Measurements from ENCODE around the gene SCRN2.

The SCRN2 gene
- 10.3 to 30.4 reads per million in 2 experiments for total RNA-seq

DNA sequence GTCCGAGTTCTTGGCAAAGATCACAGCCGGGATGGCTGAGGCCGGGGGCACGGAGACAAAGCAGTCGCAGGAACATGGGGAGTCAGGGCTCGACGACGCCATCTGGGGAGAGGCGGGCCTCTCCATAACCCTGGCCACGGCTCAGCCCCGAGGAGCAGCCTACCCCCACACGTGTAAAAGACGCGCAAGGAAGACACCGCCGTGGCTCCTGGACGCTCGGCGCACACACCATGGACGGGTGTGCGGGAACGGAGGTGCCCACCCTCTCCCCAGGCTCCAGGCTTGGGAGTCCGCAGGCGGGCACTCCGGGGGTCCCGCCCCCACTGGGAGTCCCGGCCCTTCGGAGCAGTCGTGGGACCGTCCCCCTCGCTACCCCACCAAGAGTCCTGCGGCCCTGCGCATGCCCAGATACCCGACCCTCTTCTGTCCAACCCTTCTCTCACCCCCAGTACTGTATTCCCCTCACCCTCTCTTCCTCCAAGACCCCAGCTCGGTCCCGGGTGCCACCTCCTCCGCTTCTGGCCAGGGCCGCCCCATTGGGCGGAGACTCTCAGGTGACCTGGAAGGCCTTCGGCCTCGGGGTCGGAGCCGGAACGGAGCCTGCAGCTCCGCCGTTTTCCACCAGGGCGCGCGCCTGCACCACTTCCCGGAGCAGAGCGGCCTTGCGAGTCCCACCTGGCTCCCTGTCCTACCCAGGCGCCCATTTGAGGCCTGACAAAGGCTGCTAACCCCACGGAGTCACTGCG is at the start of gene SCRN2:
TSS of gene SCRN2 (minus strand) at position 532 of the 746 bp plus-strand sequence. CDS start at position 102, 430 bp downstream.
- peak; percentile 66 for DNase-seq (ENCODE audit: low read depth)

GRCh38 chr17:47889734-47890529 is 48.9 kb upstream of the SCRN2 start:
- peak; percentile 86 for DNase-seq (ENCODE audit: low read depth)

DNA sequence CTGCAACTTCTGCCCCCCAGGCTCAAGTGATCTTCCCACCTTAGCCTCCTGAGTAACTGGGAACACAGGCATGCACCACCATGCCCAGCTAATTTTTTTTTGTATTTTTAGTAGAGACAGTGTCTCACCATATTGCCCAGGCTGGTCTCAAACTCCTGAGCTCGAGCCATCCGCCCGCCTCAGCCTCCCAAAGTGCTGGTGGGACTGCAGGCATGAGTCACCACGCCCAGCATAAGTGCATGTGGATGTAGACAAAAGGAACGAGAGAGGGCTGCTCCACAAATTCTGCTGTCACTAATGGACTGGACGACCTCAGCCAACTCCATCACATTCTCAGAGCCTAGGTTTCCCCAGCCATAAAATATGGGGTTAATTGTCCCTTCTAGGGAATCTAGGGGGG is 47.2 kb upstream of the SCRN2 start:
- DNase-seq (ENCODE audit: low read depth) = no peak

- no peak for DNase-seq (ENCODE audit: low read depth)
Measured at GRCh38 chr17:47884905-47885730, 44.0 kb upstream of the SCRN2 start.

DNA sequence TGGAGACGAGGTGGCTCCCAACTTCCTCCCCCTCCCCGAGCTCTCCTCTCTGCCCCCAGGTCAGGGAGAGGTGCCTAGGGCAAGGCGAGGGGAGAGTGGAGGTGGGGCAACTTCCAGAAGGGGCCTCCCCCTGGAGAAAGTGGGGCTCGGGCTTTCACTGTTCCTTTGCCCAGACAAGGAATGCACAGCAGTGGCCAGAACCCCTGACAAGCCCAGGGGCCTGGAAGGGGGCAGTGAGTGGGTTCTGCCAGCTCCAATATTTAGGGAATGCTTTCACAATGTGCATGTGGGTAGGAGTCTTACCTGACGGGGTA is 43.3 kb upstream of the SCRN2 start:
- DNase-seq (ENCODE audit: low read depth) = no peak

DNA sequence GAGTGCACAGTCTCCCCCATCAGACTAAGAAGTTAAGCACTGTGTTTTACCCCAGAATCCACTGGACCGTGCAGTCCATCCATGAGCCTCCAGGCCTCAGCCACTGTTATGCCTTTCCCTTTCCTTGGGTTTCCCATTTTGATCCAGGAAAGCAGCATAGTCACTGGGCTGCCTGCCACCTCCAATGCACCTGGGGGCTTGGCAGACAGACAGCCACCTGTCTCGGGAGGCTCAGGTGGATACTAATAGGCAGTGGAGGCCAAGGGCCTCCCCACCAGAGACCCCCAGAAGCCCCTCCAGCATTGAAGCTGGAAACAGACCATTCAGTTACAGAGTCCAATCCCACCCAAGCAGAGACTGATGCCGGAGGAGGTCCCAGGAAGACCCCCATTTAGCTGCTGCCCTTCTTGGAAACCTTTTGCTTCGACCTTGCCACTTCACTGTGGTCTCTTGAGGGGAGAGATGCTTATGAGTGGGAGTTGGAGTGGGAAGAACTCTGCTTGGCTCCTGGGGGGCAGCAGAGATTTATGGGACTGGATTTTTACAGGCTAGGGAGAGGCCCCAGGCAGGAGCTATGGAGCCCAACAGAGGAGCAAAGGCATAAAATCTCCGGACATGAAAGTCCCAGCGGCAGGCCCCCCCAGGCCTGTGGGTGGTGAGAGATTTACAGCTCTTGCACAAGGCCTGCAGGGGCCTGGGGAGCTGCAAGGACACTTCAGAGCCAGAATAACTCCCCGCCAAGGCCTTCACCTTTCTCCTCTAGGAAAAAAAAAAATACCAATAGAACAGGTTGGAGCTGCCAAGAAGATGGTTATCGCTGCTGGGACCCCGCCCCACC is 42.7 kb upstream of the SCRN2 start:
- no peak for DNase-seq (ENCODE audit: low read depth)

DNA sequence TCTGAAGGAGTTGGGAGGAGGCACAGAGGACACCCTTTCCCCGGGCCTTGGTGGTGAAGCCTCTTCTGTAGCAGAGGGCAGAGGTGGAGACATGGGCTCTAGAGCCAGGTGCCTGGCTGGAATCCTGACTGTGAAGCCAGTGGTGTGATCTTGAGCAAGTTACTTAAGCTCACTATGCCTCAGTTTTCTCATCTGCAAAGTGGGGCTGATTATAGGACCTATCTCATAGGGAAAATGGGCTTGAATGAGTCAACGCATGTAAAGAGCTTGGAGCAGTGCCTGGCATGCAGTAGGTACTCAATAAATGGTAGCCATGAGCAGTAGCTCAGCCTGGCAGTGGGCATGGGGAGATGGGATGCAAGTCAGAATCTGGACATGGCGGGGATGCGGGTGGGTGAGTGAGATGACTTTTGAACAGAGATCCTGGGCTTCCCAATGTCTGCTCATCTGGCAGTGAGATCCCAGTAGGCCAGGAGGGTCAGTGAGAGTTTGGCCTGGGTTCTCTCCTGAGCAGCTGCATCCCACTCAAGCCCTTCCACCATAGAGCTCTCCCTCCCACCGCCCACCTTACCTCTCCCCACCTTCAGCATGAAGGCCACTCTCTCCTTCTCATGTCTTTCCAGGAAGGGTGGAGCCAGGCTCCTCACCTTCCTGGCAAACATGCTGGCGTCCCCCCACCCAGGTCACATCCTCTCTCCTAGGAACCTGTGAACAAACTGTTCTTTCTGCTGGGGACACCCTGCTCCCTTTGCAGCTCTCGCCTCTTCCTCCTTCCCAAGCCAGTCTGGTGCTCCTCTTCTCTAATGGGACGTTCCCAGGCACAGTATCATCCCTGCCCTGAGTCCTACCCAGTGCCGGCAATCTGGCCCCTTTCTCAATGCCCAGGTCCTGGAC is 41.9 kb upstream of the SCRN2 start:
- no peak for DNase-seq (ENCODE audit: low read depth)

DNA sequence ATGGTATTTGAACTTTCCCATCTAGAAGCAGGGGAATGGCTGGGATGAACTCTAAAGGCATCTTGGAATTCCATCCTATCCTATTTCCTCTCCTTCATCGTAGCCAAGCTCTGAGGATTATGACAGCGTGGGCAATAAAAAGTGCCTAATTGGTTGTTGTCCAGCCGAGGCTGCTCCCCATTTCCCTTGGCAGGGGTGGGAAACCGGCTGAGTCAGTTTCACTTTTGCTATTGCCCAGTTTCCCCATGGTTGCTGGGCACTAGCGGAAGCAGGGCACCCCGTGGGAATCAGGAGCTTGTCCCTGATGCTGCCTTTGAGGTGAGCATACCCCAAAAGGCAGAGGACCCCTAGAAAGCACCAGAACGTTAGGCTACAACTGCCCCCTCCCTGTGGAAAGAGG is 41.2 kb upstream of the SCRN2 start:
- DNase-seq (ENCODE audit: low read depth) = no peak

GRCh38 chr17:47879776-47880454 is 38.8 kb upstream of the SCRN2 start:
- DNase-seq (ENCODE audit: low read depth) = no peak

DNA sequence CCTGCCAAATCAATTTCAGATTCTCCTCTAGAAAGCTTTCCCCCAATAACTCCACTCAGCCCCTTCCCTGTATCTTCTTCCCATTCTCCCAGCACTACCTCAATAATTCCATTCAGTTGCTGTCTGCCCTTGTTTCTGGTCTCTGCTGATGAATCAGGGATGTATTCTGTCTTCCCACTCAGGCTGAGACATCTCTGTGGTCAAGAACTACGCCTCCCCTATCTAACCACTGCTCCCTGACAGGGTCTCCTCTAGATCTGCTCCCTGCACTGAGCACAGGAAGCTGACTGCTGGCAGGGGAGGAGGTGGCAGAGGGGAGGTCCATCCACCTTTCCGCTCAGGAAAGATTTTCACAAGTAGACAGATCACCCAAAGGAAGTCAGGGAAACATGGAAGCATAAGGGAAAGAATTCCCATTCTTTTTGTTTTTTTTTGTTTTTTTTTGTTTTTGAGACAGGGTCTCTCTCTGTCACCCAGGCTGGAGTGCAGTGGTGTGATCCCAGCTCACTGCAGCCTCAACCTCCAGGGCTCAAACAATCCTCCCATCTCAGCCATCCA is 38.0 kb upstream of the SCRN2 start:
- DNase-seq (ENCODE audit: low read depth) = no peak

GRCh38 chr17:47878203-47879027 is 37.3 kb upstream of the SCRN2 start:
- DNase-seq (ENCODE audit: low read depth) = no peak

- no peak for DNase-seq (ENCODE audit: low read depth)
Measured at GRCh38 chr17:47877368-47878034, 36.4 kb upstream of the SCRN2 start.

- DNase-seq (ENCODE audit: low read depth) = no peak
Measured at GRCh38 chr17:47875011-47875985, 34.2 kb upstream of the SCRN2 start.

- DNase-seq (ENCODE audit: low read depth) = no peak
Measured at GRCh38 chr17:47873200-47874090, 32.4 kb upstream of the SCRN2 start.

- no peak for DNase-seq (ENCODE audit: low read depth)
Measured at GRCh38 chr17:47872651-47873161, 31.6 kb upstream of the SCRN2 start.
